WTC11 (cell line): ENCODE data around the gene OR5H1.

Experiments used
- ETV6 ChIP-seq: sonication (generic); formaldehyde crosslinking; IDR thresholded peaks from 2 replicates; pipeline ENCODE4 v1.8.1; 2022; ENCODE audit warnings: mild to moderate bottlenecking, missing genetic modification reagents
- IRF2 ChIP-seq: sonication (generic); formaldehyde crosslinking; IDR thresholded peaks from 2 replicates; pipeline ENCODE4 v1.8.0; 2022; ENCODE audit warnings: low read depth, missing genetic modification reagents, borderline replicate concordance
- JUN ChIP-seq: sonication (generic); formaldehyde crosslinking; IDR thresholded peaks from 2 replicates; pipeline ENCODE4 v1.8.0; 2023; ENCODE audit warnings: mild to moderate bottlenecking, missing genetic modification reagents
- TCF7 ChIP-seq: sonication (generic); formaldehyde crosslinking; IDR thresholded peaks from 2 replicates; pipeline ENCODE4 v1.8.0; 2022; ENCODE audit warnings: mild to moderate bottlenecking, low read depth, missing genetic modification reagents, moderate library complexity
- ZBTB21 ChIP-seq: sonication (generic); formaldehyde crosslinking; IDR thresholded peaks from 2 replicates; pipeline ENCODE4 v1.8.1; 2023; ENCODE audit warnings: mild to moderate bottlenecking, missing genetic modification reagents, borderline replicate concordance
- TF ChIP-seq, protein P1 (sequence below): fragments of 200-600 bp; IDR thresholded peaks from 2 replicates; pipeline ENCODE4 v1.8.0; 2022; ENCODE audit warnings: antibody characterized with exemption
- TF ChIP-seq, protein P2 (sequence below): sonication (generic); formaldehyde crosslinking; IDR thresholded peaks from 2 replicates; pipeline ENCODE4 v1.8.0; 2023; ENCODE audit warnings: mild to moderate bottlenecking, missing genetic modification reagents

DNA sequence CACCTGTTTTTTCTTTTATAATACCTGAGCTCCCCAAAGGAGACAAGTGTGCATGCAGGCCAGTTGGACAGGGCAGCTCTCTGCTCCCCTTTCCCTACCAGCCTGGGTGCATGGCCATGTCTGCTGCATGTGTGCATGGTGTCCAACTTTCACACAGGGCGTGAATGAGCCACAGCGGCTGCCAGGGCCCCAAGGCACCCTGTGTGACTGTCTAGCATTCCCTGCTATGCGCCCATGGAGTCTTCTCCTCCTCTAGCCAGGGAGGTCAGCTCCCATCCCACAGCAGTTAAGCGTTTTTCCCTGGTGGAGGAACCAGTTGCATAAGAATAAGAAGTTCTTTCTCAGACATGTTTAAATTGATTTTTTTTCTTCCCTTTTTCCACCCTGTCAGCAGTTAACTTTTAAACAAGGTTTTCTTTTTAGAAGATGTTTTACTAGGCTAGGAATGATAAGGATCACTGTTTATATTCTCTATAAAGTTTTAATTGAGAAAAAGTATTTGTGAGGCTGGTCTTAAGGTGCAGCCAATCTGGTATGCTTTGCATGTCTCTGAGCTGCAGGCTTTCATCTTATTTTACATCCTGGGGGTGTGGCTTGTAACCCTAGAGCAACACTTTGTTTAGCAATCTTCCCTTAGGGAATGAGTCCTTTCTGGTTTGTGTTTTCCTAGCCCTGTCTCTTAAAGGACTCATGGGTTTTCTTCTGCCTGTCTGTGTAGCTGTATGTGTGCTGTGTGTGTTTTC lies 20.5 kb upstream of the OR5H1 start:
- TF ChIP-seq IRF2 (CRISPR knock-in tag) = no peak
- TF ChIP-seq, protein P1, sequence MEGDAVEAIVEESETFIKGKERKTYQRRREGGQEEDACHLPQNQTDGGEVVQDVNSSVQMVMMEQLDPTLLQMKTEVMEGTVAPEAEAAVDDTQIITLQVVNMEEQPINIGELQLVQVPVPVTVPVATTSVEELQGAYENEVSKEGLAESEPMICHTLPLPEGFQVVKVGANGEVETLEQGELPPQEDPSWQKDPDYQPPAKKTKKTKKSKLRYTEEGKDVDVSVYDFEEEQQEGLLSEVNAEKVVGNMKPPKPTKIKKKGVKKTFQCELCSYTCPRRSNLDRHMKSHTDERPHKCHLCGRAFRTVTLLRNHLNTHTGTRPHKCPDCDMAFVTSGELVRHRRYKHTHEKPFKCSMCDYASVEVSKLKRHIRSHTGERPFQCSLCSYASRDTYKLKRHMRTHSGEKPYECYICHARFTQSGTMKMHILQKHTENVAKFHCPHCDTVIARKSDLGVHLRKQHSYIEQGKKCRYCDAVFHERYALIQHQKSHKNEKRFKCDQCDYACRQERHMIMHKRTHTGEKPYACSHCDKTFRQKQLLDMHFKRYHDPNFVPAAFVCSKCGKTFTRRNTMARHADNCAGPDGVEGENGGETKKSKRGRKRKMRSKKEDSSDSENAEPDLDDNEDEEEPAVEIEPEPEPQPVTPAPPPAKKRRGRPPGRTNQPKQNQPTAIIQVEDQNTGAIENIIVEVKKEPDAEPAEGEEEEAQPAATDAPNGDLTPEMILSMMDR = no peak
- TF ChIP-seq TCF7 (CRISPR knock-in tag) = no peak
- TF ChIP-seq ZBTB21 (CRISPR knock-in tag) = no peak
- TF ChIP-seq JUN (CRISPR knock-in tag) = no peak
- no peak for TF ChIP-seq ETV6 (CRISPR knock-in tag)
- TF ChIP-seq, protein P2, sequence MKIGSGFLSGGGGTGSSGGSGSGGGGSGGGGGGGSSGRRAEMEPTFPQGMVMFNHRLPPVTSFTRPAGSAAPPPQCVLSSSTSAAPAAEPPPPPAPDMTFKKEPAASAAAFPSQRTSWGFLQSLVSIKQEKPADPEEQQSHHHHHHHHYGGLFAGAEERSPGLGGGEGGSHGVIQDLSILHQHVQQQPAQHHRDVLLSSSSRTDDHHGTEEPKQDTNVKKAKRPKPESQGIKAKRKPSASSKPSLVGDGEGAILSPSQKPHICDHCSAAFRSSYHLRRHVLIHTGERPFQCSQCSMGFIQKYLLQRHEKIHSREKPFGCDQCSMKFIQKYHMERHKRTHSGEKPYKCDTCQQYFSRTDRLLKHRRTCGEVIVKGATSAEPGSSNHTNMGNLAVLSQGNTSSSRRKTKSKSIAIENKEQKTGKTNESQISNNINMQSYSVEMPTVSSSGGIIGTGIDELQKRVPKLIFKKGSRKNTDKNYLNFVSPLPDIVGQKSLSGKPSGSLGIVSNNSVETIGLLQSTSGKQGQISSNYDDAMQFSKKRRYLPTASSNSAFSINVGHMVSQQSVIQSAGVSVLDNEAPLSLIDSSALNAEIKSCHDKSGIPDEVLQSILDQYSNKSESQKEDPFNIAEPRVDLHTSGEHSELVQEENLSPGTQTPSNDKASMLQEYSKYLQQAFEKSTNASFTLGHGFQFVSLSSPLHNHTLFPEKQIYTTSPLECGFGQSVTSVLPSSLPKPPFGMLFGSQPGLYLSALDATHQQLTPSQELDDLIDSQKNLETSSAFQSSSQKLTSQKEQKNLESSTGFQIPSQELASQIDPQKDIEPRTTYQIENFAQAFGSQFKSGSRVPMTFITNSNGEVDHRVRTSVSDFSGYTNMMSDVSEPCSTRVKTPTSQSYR (CRISPR knock-in tag) = no peak
